ENCODE measurements around the gene VIPAS39.

GRCh38 chr14:77423423-77423822, 34.0 kb downstream of the VIPAS39 start, which contains the start of gene NOXRED1:
- TF ChIP-seq CEBPB (IDR thresholded peaks at IDR 0.05; ENCODE audit: low read depth), result no peak
- no peak for TF ChIP-seq POLR2AphosphoS5 (IDR thresholded peaks at IDR 0.05; ENCODE audit: low read depth, low read length)
- TF ChIP-seq CTCF (IDR thresholded peaks at IDR 0.05 in 2 of 3, conservative IDR thresholded peaks at IDR 0.05 in 1 of 3; ENCODE audit: borderline replicate concordance in 1 of 3, insufficient read depth in 1 of 3, low read depth in 2 of 3, low read length in 2 of 3), result no peak
- no peak for TF ChIP-seq JUND (IDR thresholded peaks at IDR 0.05)
